Measurements from ENCODE around the gene CNNM1. TPM values are rescaled to one million over a fixed set of nuclear protein-coding genes. Genes with fewer than 3 reads are reported as not detected.
A peak's percentile ranks its signal among the peaks of the same experiment; 100 is the strongest.

Gene CNNM1
- polyA plus RNA-seq, 2 of the 4 experiments (the other 2 are of a cell fraction): 14.2 to 17.5 TPM

- TF ChIP-seq JUNB (IDR thresholded peaks at IDR 0.05) (no peak), NR3C1 (IDR thresholded peaks at IDR 0.05) (no peak), KDM1A (IDR thresholded peaks at IDR 0.05; ENCODE audit: low read depth) (no peak), FOSL2 (IDR thresholded peaks at IDR 0.05) (no peak), FOSL2 (CRISPR knock-in tag; IDR thresholded peaks at IDR 0.05) (no peak), ZSCAN20 (CRISPR knock-in tag; IDR thresholded peaks at IDR 0.05) (no peak), HEYL (CRISPR knock-in tag; IDR thresholded peaks at IDR 0.05) (no peak)
Observed at GRCh38 chr10:99425204-99425603, 96.0 kb downstream of the CNNM1 start (continued).

- Histone ChIP-seq H3K4me1 (peaks cover 15% of the 10 kb centered on the region; the same call in 2 of the 3 replicates), H3K9me3 (no peaks in the 10 kb centered on the region), H3K27ac (no peak overlapping the region), H3K4me2 (no peak overlapping the region; the same call in 2 of the 3 replicates), H3K4me3 (no peak overlapping the region)
- CTCF ChIA-PET: interaction anchor here (1.3 to 2.4 kb wide), 3 partner anchors 10 to 35 kb away, joined by 3 to 17 read pairs (median 6); no protein-coding TSS in a partner anchor
- POLR2A ChIA-PET: no interaction called here
- DNase-seq (ENCODE audit: low read depth in 1 of 2, low spot score in 1 of 2) (no peak), ATAC-seq (no peak), FAIRE-seq (peak; percentile 43)
- TF ChIP-seq GATA3 (IDR thresholded peaks at IDR 0.05; ENCODE audit: borderline replicate concordance) (no peak), RNF2 (IDR thresholded peaks at IDR 0.05; ENCODE audit: borderline replicate concordance, low read depth) (no peak), JUN (IDR thresholded peaks at IDR 0.05) (no peak), ZSCAN20 (CRISPR knock-in tag; IDR thresholded peaks at IDR 0.05) (no peak), CBX2 (IDR thresholded peaks at IDR 0.05; ENCODE audit: borderline replicate concordance, low read depth) (no peak), POLR2A (IDR thresholded peaks at IDR 0.05; ENCODE audit: low read length) (no peak), ZNF302 (CRISPR knock-in tag; IDR thresholded peaks at IDR 0.05) (no peak), MAX (IDR thresholded peaks at IDR 0.05) (no peak), CTCF (IDR thresholded peaks at IDR 0.05) (no peak), MAZ (IDR thresholded peaks at IDR 0.05; ENCODE audit: borderline replicate concordance, low read depth, low read length) (no peak), MAFK (IDR thresholded peaks at IDR 0.05; ENCODE audit: partially characterized antibody) (no peak), SMC3 (IDR thresholded peaks at IDR 0.05) (no peak), KDM1A (IDR thresholded peaks at IDR 0.05; ENCODE audit: low read depth) (no peak), EHF (CRISPR knock-in tag; IDR thresholded peaks at IDR 0.05) (no peak), RAD21 (conservative IDR thresholded peaks at IDR 0.05 in 1 of 2, IDR thresholded peaks at IDR 0.05 in 1 of 2) (no peak)
- 51% methylated on average over 3 of the region's 3 CpGs for WGBS (ENCODE audit: missing lambda C conversion rate)
Observed at GRCh38 chr10:99426689-99427088, 97.5 kb downstream of the CNNM1 start.

- FAIRE-seq (no peak), DNase-seq (ENCODE audit: low read depth in 1 of 2, low spot score in 1 of 2) (no peak), ATAC-seq (no peak)
- Histone ChIP-seq H3K27ac (no peak overlapping the region), H3K4me3 (no peak overlapping the region), H3K4me2 (no peak overlapping the region), H3K9me3 (no peaks in the 10 kb centered on the region), H3K4me1 (peaks cover 18% of the 10 kb centered on the region; the same call in 2 of the 3 replicates)
- 81% methylated on average over 4 of the region's 4 CpGs for WGBS (ENCODE audit: missing lambda C conversion rate)
- CTCF ChIA-PET: interaction anchor here (1.6 kb wide), 1 partner anchor 36 kb away, joined by 3 read pairs; no protein-coding TSS in a partner anchor
- POLR2A ChIA-PET: no interaction called here
- TF ChIP-seq EP300 (IDR thresholded peaks at IDR 0.05) (no peak), EHF (CRISPR knock-in tag; IDR thresholded peaks at IDR 0.05) (no peak), PHF8 (IDR thresholded peaks at IDR 0.05; ENCODE audit: borderline replicate concordance, low read depth) (no peak), RNF2 (IDR thresholded peaks at IDR 0.05; ENCODE audit: borderline replicate concordance, low read depth) (no peak), HEYL (CRISPR knock-in tag; IDR thresholded peaks at IDR 0.05) (no peak), HOXB13 (CRISPR knock-in tag; IDR thresholded peaks at IDR 0.05; ENCODE audit: low read depth) (no peak), USF2 (IDR thresholded peaks at IDR 0.05) (no peak), HOXA7 (CRISPR knock-in tag; IDR thresholded peaks at IDR 0.05) (no peak), CBX2 (IDR thresholded peaks at IDR 0.05; ENCODE audit: borderline replicate concordance, low read depth) (no peak), CEBPB (IDR thresholded peaks at IDR 0.05) (no peak), NPAS2 (CRISPR knock-in tag; IDR thresholded peaks at IDR 0.05; ENCODE audit: borderline replicate concordance) (no peak), RFX5 (IDR thresholded peaks at IDR 0.05) (no peak), JUN (IDR thresholded peaks at IDR 0.05) (no peak), KDM1A (IDR thresholded peaks at IDR 0.05; ENCODE audit: low read depth) (no peak), NFE2L2 (conservative IDR thresholded peaks at IDR 0.05; ENCODE audit: low read length) (no peak)
Observed at GRCh38 chr10:99427566-99428190, 98.5 kb downstream of the CNNM1 start.

All from A549 (cell line).